ENCODE measurements around the gene HNRNPL.

The HNRNPL gene

GRCh38 chr19:38846097-38846496 is 3.7 kb downstream of the HNRNPL start:
- DNase-seq (ENCODE audit: low read depth in 2 of 2, low spot score in 1 of 2) = no peak

GRCh38 chr19:38845374-38846024 is 4.3 kb downstream of the HNRNPL start:
- DNase-seq (ENCODE audit: low read depth in 2 of 2, low spot score in 1 of 2) = no peak

- DNase-seq (ENCODE audit: low read depth in 2 of 2, low spot score in 1 of 2) = no peak
Measured at GRCh38 chr19:38844093-38844686, 5.6 kb downstream of the HNRNPL start.

- DNase-seq (ENCODE audit: low read depth in 2 of 2, low spot score in 1 of 2) = no peak
Measured at GRCh38 chr19:38843175-38843758, 6.5 kb downstream of the HNRNPL start.

- peak in 1 of 2 donors; percentile 30 for DNase-seq (ENCODE audit: low read depth in 2 of 2, low spot score in 1 of 2)
Measured at GRCh38 chr19:38842439-38843174, 7.2 kb downstream of the HNRNPL start.

GRCh38 chr19:38841787-38842438 is 7.9 kb downstream of the HNRNPL start:
- peak in 1 of 2 donors; percentile 21 for DNase-seq (ENCODE audit: low read depth in 2 of 2, low spot score in 1 of 2)

- no peak for DNase-seq (ENCODE audit: low read depth in 2 of 2, low spot score in 1 of 2)
Measured at GRCh38 chr19:38841180-38841766, 8.5 kb downstream of the HNRNPL start.

- DNase-seq (ENCODE audit: low read depth in 2 of 2, low spot score in 1 of 2) = no peak
Measured at GRCh38 chr19:38840583-38840968, 9.2 kb downstream of the HNRNPL start.

- DNase-seq (ENCODE audit: low read depth in 2 of 2, low spot score in 1 of 2) = no peak
Measured at GRCh38 chr19:38839816-38840582, 9.8 kb downstream of the HNRNPL start.

- DNase-seq (ENCODE audit: low read depth in 2 of 2, low spot score in 1 of 2) = no peak
Measured at GRCh38 chr19:38838986-38839761, 10.6 kb downstream of the HNRNPL start.

GRCh38 chr19:38838208-38838985 is 11.4 kb downstream of the HNRNPL start:
- peak in 1 of 2 donors; percentile 27 for DNase-seq (ENCODE audit: low read depth in 2 of 2, low spot score in 1 of 2)

GRCh38 chr19:38837656-38838121 is 12.1 kb downstream of the HNRNPL start:
- DNase-seq (ENCODE audit: low read depth in 2 of 2, low spot score in 1 of 2) = no peak

- DNase-seq (ENCODE audit: low read depth in 2 of 2, low spot score in 1 of 2) = no peak
Measured at GRCh38 chr19:38836983-38837626, 12.7 kb downstream of the HNRNPL start.

GRCh38 chr19:38836159-38836982 is 13.4 kb downstream of the HNRNPL start:
- no peak for DNase-seq (ENCODE audit: low read depth in 2 of 2, low spot score in 1 of 2)

- DNase-seq (ENCODE audit: low read depth in 2 of 2, low spot score in 1 of 2) = no peak
Measured at GRCh38 chr19:38834590-38834989, 15.2 kb downstream of the HNRNPL start.

GRCh38 chr19:38834104-38834490 is 15.7 kb downstream of the HNRNPL start:
- no peak for DNase-seq (ENCODE audit: low read depth in 2 of 2, low spot score in 1 of 2)

GRCh38 chr19:38833092-38833425 is 16.7 kb downstream of the HNRNPL start:
- DNase-seq (ENCODE audit: low read depth in 2 of 2, low spot score in 1 of 2) = no peak

Data from stimulated activated CD8-positive, alpha-beta memory T cell treated with anti-CD3 and anti-CD28 coated beads, Interleukin-4, amount 100 ng/mL, for 1 hour (primary cell).